Measurements from ENCODE around the gene ATXN7L3.

ATXN7L3 gene

DNA sequence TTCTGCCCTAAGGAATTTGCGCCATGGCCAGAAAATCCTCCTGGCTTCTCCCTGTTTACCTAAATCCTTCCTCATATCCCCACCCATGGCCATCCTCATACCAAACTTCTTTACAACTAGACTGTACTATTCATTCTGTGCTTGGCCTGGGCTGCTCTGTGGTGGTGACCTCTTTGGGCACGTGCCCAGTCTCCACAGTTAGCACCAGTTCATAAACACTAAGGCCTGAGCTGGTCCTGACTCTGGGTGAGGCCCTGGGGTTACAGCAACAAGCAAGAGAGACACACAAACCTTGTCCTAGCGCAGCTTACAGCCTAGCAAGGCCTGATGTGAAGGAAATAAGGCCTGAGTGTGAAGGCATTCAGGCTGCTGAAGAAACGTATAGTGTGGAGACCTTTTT is 3.1 kb upstream of the ATXN7L3 start:
- DNase-seq (ENCODE audit: low spot score) (no peak), FAIRE-seq (no peak)

DNA sequence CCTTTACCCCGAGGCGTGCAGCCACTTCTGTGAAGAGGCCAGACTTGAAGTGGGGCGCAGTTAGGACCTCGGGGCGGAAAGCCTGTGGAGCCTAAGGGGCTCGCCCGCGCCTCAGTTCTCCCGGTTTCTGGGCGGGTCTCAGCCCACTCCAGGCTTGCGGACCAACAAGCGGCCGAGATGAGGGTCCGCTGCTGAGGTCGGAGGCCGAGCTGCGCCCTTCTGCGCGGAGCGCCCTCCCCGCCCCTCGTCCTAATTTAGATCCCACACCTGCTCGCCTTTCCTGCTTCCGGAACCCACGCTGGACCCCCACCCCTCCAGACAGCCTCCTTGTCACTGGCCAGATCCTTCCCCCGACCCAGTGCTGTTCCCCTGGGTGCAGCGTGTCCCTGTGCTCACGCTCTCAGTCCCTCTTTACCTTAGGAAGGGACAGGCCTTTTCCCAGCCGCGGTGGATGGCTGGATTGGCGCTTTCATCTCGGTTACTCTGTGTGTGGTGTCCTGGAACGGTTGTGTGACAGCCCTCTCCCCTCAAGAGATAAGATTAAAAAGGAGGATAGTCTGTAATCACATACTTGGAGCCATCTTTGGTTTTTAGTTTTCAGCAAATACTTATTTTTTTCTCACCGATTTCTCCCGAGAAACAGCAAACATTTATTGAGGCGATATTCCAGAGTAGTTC is 933 bp upstream of the ATXN7L3 start:
- DNase-seq (ENCODE audit: low spot score) (no peak), FAIRE-seq (no peak)

DNA sequence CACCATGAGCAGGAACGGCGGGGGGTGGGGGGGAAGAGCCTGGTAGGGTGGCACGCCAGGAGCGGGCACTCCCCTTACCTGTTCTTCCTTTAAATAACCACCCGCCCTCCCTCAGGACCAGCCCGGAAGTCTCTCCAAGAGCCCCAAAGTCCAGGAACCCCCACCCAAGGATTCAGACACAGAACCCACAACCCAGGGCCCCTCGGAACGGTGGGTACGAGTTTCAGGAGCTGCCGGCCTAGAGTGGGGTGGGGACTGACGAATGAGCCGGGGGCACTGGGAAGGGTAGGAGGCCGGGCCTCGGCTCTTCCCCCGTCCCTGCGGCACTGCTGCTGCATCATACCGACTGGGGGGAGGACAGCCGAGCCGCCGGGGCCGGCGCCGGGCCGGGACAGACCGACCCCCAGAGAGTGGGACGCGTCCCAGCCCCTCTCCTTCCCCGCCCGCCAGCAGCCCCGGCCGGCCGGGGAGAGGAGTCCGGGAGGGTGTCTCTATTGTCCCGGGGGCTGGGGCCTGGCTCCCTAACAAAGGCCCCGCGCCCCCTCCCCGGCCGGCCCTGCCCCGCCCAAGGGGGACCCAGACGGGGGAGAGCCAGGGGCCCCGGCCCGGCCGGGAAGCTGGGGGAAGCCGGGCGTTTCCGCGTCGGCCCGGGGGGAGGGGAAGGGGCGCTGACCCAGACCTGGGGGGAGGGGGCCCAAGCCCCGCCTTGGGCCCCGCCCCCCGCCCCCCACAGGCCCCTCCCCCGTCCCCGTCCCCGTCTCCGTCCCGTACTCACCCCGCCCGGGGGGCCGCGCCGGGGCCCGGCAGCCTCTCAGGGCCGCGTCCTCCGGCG is 747 bp downstream of the ATXN7L3 start:
- FAIRE-seq (no peak), DNase-seq (ENCODE audit: low spot score) (peak; percentile 88)

DNA sequence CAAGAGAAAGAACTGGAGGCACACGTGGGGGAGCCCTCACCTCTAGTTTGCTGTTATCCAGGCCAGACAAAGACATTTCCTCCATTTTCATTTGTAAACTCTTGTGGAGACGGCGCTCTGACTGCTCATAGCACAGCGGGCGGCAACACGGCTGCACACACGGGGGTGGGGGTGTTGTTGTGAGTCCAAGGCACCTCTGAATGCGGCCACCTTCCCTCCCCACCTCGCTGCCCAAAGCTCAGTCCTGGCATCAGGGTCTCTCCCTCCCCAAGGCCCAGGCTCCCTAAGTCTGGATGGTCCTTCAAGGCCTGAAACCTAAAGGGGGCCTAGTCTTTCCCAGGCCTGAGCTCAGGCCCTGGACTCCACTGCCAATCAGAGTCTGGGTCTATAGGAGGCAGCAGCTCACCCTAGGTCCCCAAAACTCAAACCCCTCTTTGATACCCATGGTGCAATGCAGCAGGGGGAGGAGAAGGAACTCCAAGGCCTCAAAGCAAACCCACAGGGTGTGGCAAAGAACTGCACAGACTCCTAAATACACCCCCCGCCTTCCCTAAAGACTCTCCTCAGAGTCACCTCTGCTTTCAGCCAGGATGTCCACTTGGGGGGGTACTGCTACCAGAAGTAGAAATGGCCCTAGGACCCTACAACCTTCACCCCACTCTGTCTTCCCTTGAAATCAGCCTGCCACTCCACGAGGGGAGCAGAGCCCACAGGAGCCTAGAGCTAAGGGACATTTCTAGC is 1.5 kb downstream of the ATXN7L3 start:
- DNase-seq (ENCODE audit: low spot score) (peak; percentile 52), FAIRE-seq (no peak)

GRCh38 chr17:44197107-44197506 is 2.6 kb downstream of the ATXN7L3 start:
- FAIRE-seq (no peak), DNase-seq (ENCODE audit: low spot score) (no peak)

GRCh38 chr17:44193326-44194084 is 6.2 kb downstream of the ATXN7L3 start:
- DNase-seq (ENCODE audit: low spot score) (no peak), FAIRE-seq (no peak)

- FAIRE-seq (peak; percentile 52), DNase-seq (ENCODE audit: low spot score) (no peak)
Observed at GRCh38 chr17:44192750-44193149, 6.9 kb downstream of the ATXN7L3 start.

- no peak for DNase-seq (ENCODE audit: low spot score)
- no peak for FAIRE-seq
Observed at GRCh38 chr17:44191941-44192496, 7.7 kb downstream of the ATXN7L3 start.

GRCh38 chr17:44191369-44191768 is 8.3 kb downstream of the ATXN7L3 start:
- no peak for DNase-seq (ENCODE audit: low spot score)
- FAIRE-seq, result no peak

DNA sequence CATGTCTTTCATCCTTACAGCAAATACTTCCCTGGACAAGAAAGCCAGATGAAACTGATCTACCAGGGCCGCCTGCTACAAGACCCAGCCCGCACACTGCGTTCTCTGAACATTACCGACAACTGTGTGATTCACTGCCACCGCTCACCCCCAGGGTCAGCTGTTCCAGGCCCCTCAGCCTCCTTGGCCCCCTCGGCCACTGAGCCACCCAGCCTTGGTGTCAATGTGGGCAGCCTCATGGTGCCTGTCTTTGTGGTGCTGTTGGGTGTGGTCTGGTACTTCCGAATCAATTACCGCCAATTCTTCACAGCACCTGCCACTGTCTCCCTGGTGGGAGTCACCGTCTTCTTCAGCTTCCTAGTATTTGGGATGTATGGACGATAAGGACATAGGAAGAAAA is 9.2 kb downstream of the ATXN7L3 start:
- DNase-seq (ENCODE audit: low spot score) (no peak), FAIRE-seq (no peak)

GRCh38 chr17:44188576-44189403 is 10.9 kb downstream of the ATXN7L3 start:
- FAIRE-seq, result no peak
- DNase-seq (ENCODE audit: low spot score), result no peak

- FAIRE-seq, result no peak
- DNase-seq (ENCODE audit: low spot score), result no peak
Observed at GRCh38 chr17:44187131-44187899, 12.4 kb downstream of the ATXN7L3 start.

GRCh38 chr17:44186307-44187130 is 13.2 kb downstream of the ATXN7L3 start, which contains the start of gene TMUB2:
TMUB2 (plus strand) TSS chr17:44186972; CDS start chr17:44187709, 737 bp downstream.
- DNase-seq (ENCODE audit: low spot score) (peak; percentile 100), FAIRE-seq (peak; percentile 96)

DNA sequence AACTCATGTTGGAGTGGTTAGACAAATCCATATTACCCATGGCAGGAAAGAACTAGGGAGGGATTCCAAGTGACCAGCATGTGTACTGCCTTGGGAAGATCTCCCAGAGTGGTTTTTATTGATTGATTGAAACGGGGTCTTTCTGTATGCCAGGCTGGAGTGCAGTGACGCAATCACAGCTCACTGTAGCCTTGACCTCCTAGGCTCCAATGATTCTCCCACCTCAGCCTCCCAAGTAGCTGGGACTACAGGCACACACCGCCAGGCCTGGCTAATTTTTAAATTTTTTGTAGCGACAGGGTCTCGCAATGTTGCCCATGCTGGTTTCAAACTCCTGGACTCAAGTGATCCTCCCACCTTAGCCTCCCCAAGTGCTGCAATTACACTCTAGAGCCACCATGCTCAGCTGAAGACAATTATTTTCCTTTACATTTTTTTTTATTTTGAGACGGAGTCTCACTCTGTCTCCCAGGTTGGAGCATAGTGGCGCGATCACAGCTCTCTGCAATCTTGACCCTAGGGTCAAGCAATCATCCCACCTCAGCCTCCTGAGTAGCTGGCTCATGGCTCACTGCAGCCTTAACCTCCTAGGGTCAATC is 15.4 kb downstream of the ATXN7L3 start:
- no peak for FAIRE-seq

DNA sequence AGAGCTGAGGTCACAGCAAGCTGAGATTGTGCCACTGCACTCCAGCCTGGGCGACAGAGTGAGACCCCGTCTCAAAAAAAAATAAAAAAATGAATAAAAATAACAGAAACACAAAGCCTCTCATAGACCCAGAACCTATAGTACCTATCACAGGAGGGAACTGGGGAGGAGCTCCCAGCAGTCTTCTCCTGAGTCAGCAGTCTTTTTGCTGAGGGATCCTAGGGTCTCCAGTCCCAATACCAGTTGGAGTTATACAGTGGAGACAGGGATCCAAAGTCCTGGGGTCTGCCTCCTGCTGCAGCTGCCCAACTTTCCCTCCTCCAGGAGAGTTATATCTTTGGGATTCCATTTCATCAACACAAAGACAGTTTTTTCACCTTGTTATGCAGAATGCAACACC is 16.7 kb downstream of the ATXN7L3 start:
- no peak for FAIRE-seq
- DNase-seq (ENCODE audit: low spot score), result no peak

More for the DNA sequence above, 15.4 kb downstream of the ATXN7L3 start:
- no peak for DNase-seq (ENCODE audit: low spot score)

DNA sequence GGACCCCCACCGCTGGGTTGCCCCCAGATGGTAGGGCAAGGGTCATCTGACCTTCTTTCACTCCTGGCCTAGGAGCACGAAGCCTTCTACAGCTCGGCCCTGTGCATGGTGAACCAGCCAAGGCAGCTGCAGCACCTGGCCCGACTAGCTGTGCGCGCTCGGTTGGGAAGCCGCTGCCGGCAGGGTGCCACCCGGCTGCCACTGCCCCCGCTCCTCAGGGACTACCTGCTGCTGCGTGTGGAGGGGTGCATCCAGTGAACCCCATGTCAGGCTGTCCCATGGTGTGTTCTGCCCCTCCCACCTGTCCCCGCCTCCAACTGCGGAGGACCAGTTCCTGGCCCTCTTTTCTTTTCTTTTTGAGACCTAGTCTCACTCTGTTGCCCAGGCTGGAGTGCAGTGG is 21.6 kb downstream of the ATXN7L3 start:
- FAIRE-seq (no peak), DNase-seq (ENCODE audit: low spot score) (no peak)

- FAIRE-seq (no peak), DNase-seq (ENCODE audit: low spot score) (no peak)
Observed at GRCh38 chr17:44177640-44178039, 22.0 kb downstream of the ATXN7L3 start.
